GM21825 (cell line): ENCODE measurements around the gene SLC30A7.
"Not testable (repeated sequence)": the region's sequence is repeated elsewhere in the genome, so short reads cannot be mapped to it uniquely, and the experiment has no call there.

ENCODE experiments used
- ATAC-seq: cut with Tn5 transposase; IDR thresholded peaks from one replicate; pipeline ENCODE4 v1.9.1; 2021; ENCODE audit warnings: mild to moderate bottlenecking, moderate library complexity; ENCODE audit not compliant: unreplicated experiment

SLC30A7 gene

DNA sequence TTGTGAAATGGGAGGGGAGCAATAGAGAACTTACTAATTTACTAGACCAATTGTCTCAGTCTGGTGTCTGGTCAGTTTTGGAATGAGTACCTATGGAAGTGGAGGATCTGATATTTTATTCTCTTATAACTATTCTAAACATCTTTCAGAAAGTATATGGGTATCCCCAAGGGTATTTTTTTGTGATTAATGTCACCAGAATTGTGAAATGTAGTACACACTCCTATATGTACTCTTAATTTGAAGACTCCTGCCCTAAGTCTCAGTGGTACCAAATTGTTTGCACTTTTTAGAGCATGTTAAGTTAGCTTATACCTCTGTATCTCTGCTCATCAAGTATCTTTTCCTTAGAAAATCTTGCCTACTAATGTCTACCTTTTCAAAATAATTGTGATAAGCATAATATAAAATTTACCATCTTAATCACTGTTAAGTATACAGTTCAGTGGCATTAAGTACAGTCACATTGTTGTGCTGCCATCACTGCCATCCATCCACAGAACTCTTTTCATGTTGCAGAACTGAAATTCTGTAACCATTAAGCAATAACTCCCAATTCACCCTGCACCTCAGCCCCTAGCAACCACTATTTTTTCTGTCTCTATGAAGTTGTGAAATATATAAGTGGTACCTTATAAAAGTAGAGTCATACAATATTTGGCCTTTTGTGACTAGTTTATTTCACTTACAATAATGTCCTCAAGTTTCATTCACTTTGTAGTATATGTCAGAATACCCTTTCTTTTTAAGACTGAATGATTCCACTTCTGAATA is 40.5 kb downstream of the SLC30A7 start:
- ATAC-seq: no peak

DNA sequence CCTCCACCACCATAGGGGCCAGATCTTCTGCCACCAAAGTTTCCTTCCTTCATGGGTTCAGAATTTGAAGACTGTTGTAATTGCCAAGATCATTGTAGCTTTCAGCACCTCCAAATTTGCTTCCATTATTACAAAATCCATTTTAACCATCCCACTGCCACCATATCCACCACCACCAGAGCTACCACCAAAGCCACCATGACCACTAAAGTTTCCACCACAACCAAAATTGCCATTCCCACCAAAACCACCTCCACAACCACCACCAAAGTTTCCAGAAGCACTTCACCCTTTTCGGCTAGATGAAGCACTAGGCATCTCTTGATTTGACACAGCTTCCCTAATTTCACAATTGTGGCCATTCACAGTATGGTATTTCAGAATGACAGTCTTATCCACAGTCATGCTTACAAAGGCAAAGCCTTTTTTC is 45.2 kb downstream of the SLC30A7 start:
- no peak for ATAC-seq

- ATAC-seq: no peak
Measured at GRCh38 chr1:100941580-100942216, 45.8 kb downstream of the SLC30A7 start.

DNA sequence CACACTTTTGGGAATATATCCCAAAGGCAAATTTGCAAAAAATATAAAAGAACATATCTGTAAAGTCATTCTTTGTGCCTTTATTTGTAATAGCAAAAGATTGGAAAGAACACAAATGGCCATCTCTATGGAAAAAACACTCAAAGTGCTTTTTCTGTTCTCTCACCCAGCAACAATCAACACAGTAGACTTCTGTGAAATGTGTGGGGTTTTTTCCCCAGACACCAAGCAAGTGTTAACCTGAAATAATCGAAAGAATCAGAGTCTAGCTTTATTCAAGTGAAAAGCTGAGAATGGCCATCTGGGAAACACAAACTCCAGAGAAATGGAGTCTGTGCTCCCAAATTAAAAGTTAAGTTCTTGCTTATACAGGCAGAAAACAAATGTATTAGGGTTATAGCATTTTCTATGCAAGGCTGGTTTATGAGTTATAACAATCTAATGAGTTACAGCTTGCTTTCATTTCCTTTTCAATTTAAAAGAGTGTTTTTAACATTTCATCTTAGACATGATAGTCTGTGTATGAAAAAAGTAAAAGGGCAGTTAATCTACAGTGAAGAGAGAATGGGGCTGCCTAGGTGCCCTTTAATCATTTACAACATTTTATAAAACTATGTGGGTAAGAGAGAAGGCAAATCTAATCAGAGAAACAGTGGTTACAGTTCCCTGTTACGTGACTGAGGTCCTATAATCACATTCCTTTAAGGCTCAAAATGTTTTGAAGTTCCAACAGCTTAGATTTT is 46.6 kb downstream of the SLC30A7 start:
- no peak for ATAC-seq

GRCh38 chr1:100943533-100943932 is 47.6 kb downstream of the SLC30A7 start:
- ATAC-seq: no peak

DNA sequence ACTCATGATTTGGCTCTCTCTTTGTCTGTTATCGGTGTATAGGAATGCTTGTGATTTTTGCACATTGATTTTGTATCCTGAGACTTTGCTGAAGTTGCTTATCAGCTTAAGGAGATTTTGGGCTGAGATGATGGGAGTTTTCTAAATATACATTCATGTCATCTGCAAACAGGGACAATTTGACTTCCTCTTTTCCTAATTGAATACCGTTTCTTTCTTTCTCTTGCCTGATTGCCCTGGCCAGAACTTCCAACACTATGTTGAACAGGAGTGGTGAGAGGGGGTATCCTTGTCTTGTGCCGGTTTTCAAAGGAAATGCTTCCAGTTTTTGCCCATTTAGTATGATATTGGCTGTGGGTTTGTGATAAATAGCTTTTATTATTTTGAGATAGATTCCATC is 50.2 kb downstream of the SLC30A7 start:
- not testable (repeated sequence) for ATAC-seq

GRCh38 chr1:100947816-100948215 is 51.9 kb downstream of the SLC30A7 start:
- not testable (repeated sequence) for ATAC-seq

DNA sequence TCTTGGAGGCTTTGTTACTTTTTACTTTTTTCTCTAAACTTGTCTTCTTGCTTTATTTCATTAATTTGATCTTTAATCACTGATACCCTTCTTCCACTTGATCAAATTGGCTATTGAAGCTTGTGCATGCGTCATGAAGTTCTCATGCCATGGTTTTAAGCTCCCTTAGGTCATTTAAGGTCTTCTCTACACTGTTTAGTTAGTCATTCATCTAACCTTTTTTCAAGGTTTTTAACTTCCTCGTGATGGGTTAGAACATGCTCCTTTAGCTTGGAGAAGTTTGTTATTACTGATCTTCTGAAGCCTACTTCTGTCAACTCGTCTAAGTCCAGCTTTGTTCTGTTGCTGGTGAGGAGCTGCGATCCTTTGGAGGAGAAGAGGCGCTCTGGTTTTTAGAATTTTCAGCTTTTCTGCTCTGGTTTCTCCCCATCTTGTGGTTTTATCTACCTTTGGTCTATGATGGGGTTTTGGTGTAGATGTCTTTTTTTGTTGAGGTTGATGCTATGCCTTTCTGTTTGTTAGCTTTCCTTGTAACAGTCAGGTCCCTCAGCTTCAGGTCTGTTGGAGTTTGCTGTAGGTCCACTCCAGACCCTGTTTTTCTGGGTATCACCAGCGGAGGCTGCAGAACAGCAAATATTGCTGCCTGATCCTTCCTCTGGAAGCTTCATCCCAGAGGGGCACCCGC is 53.0 kb downstream of the SLC30A7 start:
- ATAC-seq: not testable (repeated sequence)

DNA sequence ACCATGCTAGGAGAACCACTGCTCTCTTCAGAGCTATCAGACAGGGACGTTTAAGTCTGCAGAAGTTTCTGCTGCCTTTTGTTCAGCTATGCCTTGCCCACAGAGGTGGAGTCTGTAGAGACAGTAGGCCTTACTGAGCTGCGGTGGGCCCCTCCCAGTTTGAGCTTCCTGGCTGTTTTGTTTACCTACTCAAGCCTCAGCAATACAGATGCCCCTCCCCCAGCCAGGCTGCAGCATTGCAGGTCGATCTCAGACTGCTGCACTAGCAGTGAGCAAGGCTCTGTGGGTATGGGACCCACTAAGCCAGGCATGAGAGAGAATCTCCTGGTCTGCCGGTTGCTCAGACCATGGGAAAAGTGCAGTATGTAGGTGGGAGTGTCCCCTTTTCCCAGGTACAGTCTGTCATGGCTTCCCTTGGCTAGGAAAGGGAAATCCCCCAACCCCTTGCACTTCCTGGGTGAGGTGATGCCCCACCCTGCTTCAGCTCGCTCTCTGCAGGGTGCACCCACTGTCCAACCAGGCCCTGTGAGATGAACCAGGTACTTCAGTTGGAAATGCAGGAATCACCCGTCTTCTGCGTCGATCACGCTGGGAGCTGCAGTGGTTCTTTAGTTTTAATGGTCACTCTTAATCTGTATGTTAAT is 53.7 kb downstream of the SLC30A7 start:
- peak; percentile 89 for ATAC-seq

DNA sequence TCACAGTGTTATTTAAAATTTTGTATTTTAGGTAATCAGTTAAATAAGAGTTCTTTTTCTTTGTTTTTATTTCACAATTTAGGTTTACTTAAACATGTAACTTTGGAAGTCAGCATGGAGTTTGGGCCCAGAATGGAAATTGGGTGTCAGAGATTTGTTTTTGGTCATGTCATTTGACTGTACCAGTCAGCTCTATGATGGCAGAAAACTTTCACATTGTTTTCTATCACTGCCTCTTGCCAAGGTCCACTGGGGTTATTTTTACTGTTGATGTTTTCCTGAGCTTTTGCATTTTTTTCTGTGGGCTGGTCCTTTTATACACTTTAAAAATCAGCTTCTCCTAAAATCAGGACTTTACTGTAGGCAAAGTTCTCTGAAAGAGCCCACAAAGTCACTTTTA is 54.4 kb downstream of the SLC30A7 start:
- ATAC-seq: no peak

- no peak for ATAC-seq
Measured at GRCh38 chr1:100950781-100951180, 54.9 kb downstream of the SLC30A7 start.

- no peak for ATAC-seq
Measured at GRCh38 chr1:100952104-100952745, 56.3 kb downstream of the SLC30A7 start.

GRCh38 chr1:100952970-100953369 is 57.1 kb downstream of the SLC30A7 start:
- not testable (repeated sequence) for ATAC-seq

DNA sequence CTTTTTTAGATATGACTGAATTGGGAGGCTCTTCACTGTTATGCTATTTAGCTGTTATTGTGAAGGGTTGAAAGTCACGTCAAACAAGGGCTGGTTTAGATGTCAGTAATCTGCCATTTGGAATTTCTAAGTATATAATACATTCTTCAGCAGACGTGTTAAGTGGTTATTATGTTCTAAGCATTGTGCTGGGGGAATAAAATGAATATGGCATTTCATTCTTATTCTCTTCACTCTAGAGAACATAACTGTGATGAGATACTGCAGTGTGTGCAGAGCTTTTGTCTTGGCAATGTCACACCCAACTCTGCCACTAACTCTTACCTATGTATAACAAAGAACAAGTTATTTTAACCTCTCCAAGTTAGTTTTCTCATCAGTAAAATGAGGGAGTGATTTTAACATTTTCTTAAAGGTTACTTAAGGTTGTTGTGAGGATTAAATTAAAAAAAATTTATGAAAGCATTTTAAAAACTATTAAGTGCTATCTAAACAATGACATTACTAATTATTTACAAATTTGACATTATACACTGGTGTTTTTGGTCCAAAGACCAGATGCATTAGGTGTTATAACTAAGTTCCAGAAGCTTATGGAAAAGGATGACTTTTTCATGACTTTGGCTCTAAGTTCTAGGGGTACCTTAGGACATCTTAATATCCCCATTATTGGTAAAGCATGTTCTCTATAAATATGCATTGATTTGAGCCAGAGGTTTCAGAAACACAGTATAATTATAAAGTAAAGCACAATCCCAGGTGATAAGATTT is 58.3 kb downstream of the SLC30A7 start:
- ATAC-seq: no peak

DNA sequence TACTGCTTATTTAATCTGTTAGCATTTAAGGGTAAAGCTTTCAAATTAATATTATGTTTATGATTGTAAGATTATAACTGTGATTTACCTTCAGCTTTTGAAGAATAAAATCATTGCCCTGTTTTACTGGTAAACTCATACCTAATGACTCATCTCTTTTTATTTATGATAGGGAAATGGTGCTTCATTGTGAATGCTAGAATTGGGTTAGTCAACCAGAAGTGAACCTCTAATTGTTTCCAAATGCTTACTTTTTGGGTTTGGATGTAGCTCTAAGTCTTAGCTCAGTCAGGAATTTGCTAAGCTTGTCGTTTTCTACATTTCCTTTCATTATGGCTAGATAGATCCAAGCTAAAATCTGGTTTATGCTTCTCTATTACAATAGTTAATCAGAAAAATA is 59.4 kb downstream of the SLC30A7 start:
- ATAC-seq: no peak

GRCh38 chr1:100959502-100960060 is 63.7 kb downstream of the SLC30A7 start:
- ATAC-seq: no peak

DNA sequence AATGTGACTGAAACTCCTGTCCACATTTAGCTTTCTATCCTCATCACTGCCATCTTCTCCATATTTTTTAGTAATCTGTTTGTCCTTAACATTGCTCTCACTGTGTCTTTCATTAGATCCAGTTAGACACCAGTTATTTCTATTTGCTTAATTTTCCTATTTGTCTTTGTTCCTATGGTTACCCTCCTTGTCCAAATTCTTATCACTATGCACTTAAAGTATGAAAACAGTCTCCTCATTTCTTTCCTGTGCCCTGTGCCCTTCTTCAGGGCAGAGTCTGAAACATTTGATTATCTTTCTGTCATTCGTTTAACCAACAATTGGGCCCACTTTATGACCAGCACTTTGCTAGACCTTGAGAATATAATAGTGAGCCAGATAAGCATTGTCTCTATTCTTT is 64.2 kb downstream of the SLC30A7 start:
- no peak for ATAC-seq

DNA sequence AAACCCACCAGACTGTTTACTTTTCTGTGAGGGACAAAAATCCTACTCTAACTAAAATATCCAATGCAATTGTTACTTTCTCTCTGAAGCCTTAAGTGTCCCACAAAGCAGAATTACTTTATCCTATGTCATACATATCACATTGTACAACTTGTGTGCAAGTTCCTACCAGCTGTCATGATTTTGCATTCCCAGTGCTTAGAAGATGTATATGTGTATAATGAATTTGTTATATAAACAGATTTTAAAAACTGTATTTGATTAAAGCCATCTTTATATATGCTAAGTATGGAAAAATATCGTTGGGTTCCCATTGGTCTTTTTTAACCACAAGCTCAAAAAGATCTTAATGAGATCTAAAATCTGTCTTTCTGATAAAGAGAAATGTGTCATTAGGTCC is 72.7 kb downstream of the SLC30A7 start:
- no peak for ATAC-seq

DNA sequence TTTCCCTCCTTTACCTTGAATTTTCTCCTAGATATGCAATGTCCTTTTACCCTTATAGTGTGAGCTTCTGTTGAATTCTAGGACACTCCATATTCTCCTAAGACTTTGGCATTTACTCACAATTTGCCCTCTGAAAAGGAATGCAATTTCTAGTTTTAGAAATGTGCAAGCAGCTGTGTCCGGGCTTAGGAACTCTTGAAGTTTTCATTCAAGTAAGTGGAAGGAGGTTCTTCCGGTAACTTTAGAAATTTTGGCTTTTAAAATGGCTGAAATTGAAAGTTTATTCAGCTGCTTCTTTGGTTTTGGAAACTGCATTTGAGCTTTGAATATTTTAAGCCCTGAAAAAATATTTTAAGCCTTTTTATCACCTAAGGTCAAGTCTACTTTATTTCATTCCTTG is 73.4 kb downstream of the SLC30A7 start:
- no peak for ATAC-seq
